ENCODE measurements around the gene ORMDL1. TPM values are rescaled to one million over a fixed set of nuclear protein-coding genes. Genes with fewer than 3 reads are reported as not detected.

The ORMDL1 gene
- total and polyA plus RNA-seq, 2 of the 13 experiments (the other 11 are each of a cell fraction or from before 2014, with no cell fraction given) = 67.5 to 160 TPM

GRCh38 chr2:189783927-189784867 lies at the start of gene ORMDL1, which contains the start of gene PMS1 (continued):
- TF ChIP-seq, protein P1, sequence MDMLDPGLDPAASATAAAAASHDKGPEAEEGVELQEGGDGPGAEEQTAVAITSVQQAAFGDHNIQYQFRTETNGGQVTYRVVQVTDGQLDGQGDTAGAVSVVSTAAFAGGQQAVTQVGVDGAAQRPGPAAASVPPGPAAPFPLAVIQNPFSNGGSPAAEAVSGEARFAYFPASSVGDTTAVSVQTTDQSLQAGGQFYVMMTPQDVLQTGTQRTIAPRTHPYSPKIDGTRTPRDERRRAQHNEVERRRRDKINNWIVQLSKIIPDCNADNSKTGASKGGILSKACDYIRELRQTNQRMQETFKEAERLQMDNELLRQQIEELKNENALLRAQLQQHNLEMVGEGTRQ (IDR thresholded peaks at IDR 0.05; ENCODE audit: low read depth, low read length) = no peak
- TF ChIP-seq, protein P1 (CRISPR knock-in tag; IDR thresholded peaks at IDR 0.05; ENCODE audit: borderline replicate concordance) = no peak
- TF ChIP-seq, protein P2, sequence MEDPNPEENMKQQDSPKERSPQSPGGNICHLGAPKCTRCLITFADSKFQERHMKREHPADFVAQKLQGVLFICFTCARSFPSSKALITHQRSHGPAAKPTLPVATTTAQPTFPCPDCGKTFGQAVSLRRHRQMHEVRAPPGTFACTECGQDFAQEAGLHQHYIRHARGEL (CRISPR knock-in tag; IDR thresholded peaks at IDR 0.05) = peak; percentile 86; the same call in 1 of the 2 replicates
- TF ChIP-seq ZNF660 (CRISPR knock-in tag; IDR thresholded peaks at IDR 0.05; ENCODE audit: borderline replicate concordance, low read depth) (no peak), ZNF558 (CRISPR knock-in tag; IDR thresholded peaks at IDR 0.05; ENCODE audit: borderline replicate concordance) (peak; percentile 98), ZNF879 (CRISPR knock-in tag; IDR thresholded peaks at IDR 0.05) (peak; percentile 99), MIXL1 (CRISPR knock-in tag; IDR thresholded peaks at IDR 0.05) (peak; percentile 42; the same call in 1 of the 2 replicates), ASH2L (IDR thresholded peaks at IDR 0.05; ENCODE audit: insufficient read length, low read depth, low read length) (peak; percentile 100), ZEB1 (IDR thresholded peaks at IDR 0.05; ENCODE audit: insufficient replicate concordance, low read depth) (no peak), ZNF362 (CRISPR knock-in tag; IDR thresholded peaks at IDR 0.05; ENCODE audit: borderline replicate concordance) (peak; percentile 22; the same call in 1 of the 2 replicates), KLF6 (CRISPR knock-in tag; IDR thresholded peaks at IDR 0.05) (no peak; the same call in 1 of the 2 replicates), ONECUT2 (CRISPR knock-in tag; IDR thresholded peaks at IDR 0.05) (no peak)
- TF ChIP-seq, protein P3, sequence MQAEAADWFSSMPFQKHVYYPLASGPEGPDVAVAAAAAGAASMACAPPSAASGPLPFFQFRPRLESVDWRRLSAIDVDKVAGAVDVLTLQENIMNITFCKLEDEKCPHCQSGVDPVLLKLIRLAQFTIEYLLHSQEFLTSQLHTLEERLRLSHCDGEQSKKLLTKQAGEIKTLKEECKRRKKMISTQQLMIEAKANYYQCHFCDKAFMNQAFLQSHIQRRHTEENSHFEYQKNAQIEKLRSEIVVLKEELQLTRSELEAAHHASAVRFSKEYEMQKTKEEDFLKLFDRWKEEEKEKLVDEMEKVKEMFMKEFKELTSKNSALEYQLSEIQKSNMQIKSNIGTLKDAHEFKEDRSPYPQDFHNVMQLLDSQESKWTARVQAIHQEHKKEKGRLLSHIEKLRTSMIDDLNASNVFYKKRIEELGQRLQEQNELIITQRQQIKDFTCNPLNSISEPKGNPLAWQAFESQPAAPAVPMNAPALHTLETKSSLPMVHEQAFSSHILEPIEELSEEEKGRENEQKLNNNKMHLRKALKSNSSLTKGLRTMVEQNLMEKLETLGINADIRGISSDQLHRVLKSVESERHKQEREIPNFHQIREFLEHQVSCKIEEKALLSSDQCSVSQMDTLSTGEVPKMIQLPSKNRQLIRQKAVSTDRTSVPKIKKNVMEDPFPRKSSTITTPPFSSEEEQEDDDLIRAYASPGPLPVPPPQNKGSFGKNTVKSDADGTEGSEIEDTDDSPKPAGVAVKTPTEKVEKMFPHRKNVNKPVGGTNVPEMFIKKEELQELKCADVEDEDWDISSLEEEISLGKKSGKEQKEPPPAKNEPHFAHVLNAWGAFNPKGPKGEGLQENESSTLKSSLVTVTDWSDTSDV (CRISPR knock-in tag; IDR thresholded peaks at IDR 0.05) = peak; percentile 21; the same call in 1 of the 2 replicates
- TF ChIP-seq, protein P4, sequence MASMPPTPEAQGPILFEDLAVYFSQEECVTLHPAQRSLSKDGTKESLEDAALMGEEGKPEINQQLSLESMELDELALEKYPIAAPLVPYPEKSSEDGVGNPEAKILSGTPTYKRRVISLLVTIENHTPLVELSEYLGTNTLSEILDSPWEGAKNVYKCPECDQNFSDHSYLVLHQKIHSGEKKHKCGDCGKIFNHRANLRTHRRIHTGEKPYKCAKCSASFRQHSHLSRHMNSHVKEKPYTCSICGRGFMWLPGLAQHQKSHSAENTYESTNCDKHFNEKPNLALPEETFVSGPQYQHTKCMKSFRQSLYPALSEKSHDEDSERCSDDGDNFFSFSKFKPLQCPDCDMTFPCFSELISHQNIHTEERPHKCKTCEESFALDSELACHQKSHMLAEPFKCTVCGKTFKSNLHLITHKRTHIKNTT (CRISPR knock-in tag; IDR thresholded peaks at IDR 0.05) = no peak
- TF ChIP-seq, protein P5, sequence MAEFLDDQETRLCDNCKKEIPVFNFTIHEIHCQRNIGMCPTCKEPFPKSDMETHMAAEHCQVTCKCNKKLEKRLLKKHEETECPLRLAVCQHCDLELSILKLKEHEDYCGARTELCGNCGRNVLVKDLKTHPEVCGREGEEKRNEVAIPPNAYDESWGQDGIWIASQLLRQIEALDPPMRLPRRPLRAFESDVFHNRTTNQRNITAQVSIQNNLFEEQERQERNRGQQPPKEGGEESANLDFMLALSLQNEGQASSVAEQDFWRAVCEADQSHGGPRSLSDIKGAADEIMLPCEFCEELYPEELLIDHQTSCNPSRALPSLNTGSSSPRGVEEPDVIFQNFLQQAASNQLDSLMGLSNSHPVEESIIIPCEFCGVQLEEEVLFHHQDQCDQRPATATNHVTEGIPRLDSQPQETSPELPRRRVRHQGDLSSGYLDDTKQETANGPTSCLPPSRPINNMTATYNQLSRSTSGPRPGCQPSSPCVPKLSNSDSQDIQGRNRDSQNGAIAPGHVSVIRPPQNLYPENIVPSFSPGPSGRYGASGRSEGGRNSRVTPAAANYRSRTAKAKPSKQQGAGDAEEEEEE (CRISPR knock-in tag; IDR thresholded peaks at IDR 0.05; ENCODE audit: borderline replicate concordance) = no peak; the same call in 1 of the 2 replicates
- TF ChIP-seq, protein P6, sequence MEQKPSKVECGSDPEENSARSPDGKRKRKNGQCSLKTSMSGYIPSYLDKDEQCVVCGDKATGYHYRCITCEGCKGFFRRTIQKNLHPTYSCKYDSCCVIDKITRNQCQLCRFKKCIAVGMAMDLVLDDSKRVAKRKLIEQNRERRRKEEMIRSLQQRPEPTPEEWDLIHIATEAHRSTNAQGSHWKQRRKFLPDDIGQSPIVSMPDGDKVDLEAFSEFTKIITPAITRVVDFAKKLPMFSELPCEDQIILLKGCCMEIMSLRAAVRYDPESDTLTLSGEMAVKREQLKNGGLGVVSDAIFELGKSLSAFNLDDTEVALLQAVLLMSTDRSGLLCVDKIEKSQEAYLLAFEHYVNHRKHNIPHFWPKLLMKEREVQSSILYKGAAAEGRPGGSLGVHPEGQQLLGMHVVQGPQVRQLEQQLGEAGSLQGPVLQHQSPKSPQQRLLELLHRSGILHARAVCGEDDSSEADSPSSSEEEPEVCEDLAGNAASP (CRISPR knock-in tag; IDR thresholded peaks at IDR 0.05; ENCODE audit: borderline replicate concordance) = peak; percentile 71
